Osteoblast (primary cell): Measurements from ENCODE around the gene MRPL16. TPM values are rescaled to one million over a fixed set of nuclear protein-coding genes. Genes with fewer than 3 reads are reported as not detected.
A peak's percentile ranks its signal among the peaks of the same experiment; 100 is the strongest.

Experiments used
- DNase-seq: peaks from one replicate; pipeline ENCODE4 v3.0.0; 2011; ENCODE audit warnings: low spot score, mixed read lengths; ENCODE audit not compliant: insufficient read length; ENCODE audit errors: missing footprints
- H2AFZ ChIP-seq: 2 replicates; pipeline ENCODE4 v1.6.0; 2011; ENCODE audit warnings: mild to moderate bottlenecking, low read length
- H3K27ac ChIP-seq: 2 replicates; pipeline ENCODE4 v1.5.1; 2011; ENCODE audit warnings: mild to moderate bottlenecking, low read depth, low read length, moderate library complexity
- H3K27me3 ChIP-seq: 2 replicates; pipeline ENCODE4 v1.6.0; 2012; ENCODE audit warnings: mild to moderate bottlenecking, control low read depth, inconsistent platforms, low read length, moderate library complexity; ENCODE audit not compliant: insufficient read depth
- H3K36me3 ChIP-seq: 2 replicates; pipeline ENCODE4 v1.5.1; 2011; ENCODE audit warnings: mild to moderate bottlenecking, low read length, control low read depth, moderate library complexity; ENCODE audit not compliant: insufficient read depth
- H3K4me1 ChIP-seq: 2 replicates; pipeline ENCODE4 v1.5.1; 2011; ENCODE audit warnings: mild to moderate bottlenecking, low read length, control low read depth, moderate library complexity; ENCODE audit not compliant: insufficient read depth
- H3K4me2 ChIP-seq: 2 replicates; pipeline ENCODE4 v1.6.0; 2011; ENCODE audit warnings: mild to moderate bottlenecking, low read length; ENCODE audit not compliant: insufficient read depth
- H3K4me3 ChIP-seq: fragments of 200-600 bp; sonication (generic); 3 replicates; pipeline ENCODE4 v1.5.1; 2012; ENCODE audit warnings: mild to moderate bottlenecking, low read length, inconsistent platforms; ENCODE audit not compliant: insufficient read depth
- H3K79me2 ChIP-seq: 2 replicates; pipeline ENCODE4 v1.6.0; 2012; ENCODE audit warnings: mild to moderate bottlenecking, low read length, control low read depth, inconsistent platforms; ENCODE audit not compliant: insufficient read depth
- H3K9me3 ChIP-seq: 2 replicates; pipeline ENCODE4 v1.5.1; 2011; ENCODE audit warnings: low read depth, low read length, control low read depth
- H4K20me1 ChIP-seq: 2 replicates; pipeline ENCODE4 v1.6.0; 2012; ENCODE audit warnings: mild to moderate bottlenecking, low read length, control low read depth; ENCODE audit not compliant: insufficient read depth
- CTCF ChIP-seq: IDR thresholded peaks from 2 replicates; pipeline ENCODE4 v1.5.1; 2011; ENCODE audit warnings: mild to moderate bottlenecking, low read depth, low read length, moderate library complexity; ENCODE audit errors: extremely low read depth
- total RNA-seq: library from RNA; depleted of rRNA; stranded (reverse); fragments of >200 nt; gene quantifications from 2 replicates; pipeline ENCODE4 v1.2.3, GENCODE V29; 2012

Gene MRPL16
- total RNA-seq, 1 donor: 32.9 TPM

- TF ChIP-seq CTCF: no peak
- Histone ChIP-seq H3K27me3 (no peaks in the 10 kb centered on the region), H3K9me3 (no peaks in the 10 kb centered on the region), H3K4me1 (peaks cover 6% of the 10 kb centered on the region), H3K4me2 (peak overlapping the region; percentile 25), H3K27ac (no peak overlapping the region), H4K20me1 (no peaks in the 10 kb centered on the region), H3K36me3 (peaks cover 31% of the 10 kb centered on the region), H3K79me2 (no peaks in the 10 kb centered on the region), H2AFZ (no peak overlapping the region), H3K4me3 (no peak overlapping the region)
- DNase-seq: peak; percentile 65
Observed at GRCh38 chr11:59801981-59802638, 8.5 kb downstream of the MRPL16 start.

GRCh38 chr11:59801160-59801706 lies 9.3 kb downstream of the MRPL16 start:
- Histone ChIP-seq H3K27me3 (no peaks in the 10 kb centered on the region), H3K4me1 (peaks cover 6% of the 10 kb centered on the region), H3K4me2 (no peak overlapping the region), H4K20me1 (no peaks in the 10 kb centered on the region), H3K9me3 (no peaks in the 10 kb centered on the region), H3K36me3 (peaks cover 22% of the 10 kb centered on the region), H3K79me2 (no peaks in the 10 kb centered on the region), H2AFZ (no peak overlapping the region), H3K27ac (no peak overlapping the region), H3K4me3 (no peak overlapping the region)
- DNase-seq: no peak
- no peak for TF ChIP-seq CTCF

- H3K4me2 ChIP-seq: no peak overlapping the region
- no peaks in the 10 kb centered on the region for H4K20me1 ChIP-seq
- H3K36me3 ChIP-seq: peaks cover 15% of the 10 kb centered on the region
- no peaks in the 10 kb centered on the region for H3K9me3 ChIP-seq
- no peak overlapping the region for H2AFZ ChIP-seq
- H3K4me3 ChIP-seq: no peak overlapping the region
- peaks cover 6% of the 10 kb centered on the region for H3K4me1 ChIP-seq
- DNase-seq: no peak
- TF ChIP-seq CTCF: no peak
- H3K79me2 ChIP-seq: no peaks in the 10 kb centered on the region
- no peaks in the 10 kb centered on the region for H3K27me3 ChIP-seq
- no peak overlapping the region for H3K27ac ChIP-seq
Observed at GRCh38 chr11:59800390-59801025, 10.1 kb downstream of the MRPL16 start.

GRCh38 chr11:59794417-59794816 lies 16.2 kb downstream of the MRPL16 start:
- H3K79me2 ChIP-seq: no peaks in the 10 kb centered on the region
- no peaks in the 10 kb centered on the region for H4K20me1 ChIP-seq
- no peaks in the 10 kb centered on the region for H3K4me1 ChIP-seq
- H3K9me3 ChIP-seq: no peaks in the 10 kb centered on the region
- no peak overlapping the region for H3K27ac ChIP-seq
- peaks cover 8% of the 10 kb centered on the region for H3K36me3 ChIP-seq
- no peak overlapping the region for H2AFZ ChIP-seq
- H3K27me3 ChIP-seq: no peaks in the 10 kb centered on the region
- no peak overlapping the region for H3K4me3 ChIP-seq
- no peak for DNase-seq
- no peak for TF ChIP-seq CTCF
- H3K4me2 ChIP-seq: no peak overlapping the region
